ENCODE measurements around the gene MAP1LC3B.
A peak's percentile ranks its signal among the peaks of the same experiment; 100 is the strongest.

The MAP1LC3B gene

GRCh38 chr16:87416826-87417527 is 24.8 kb downstream of the MAP1LC3B start:
- TF ChIP-seq RAD21 (IDR thresholded peaks at IDR 0.05; ENCODE audit: low read depth) = peak; percentile 42; the same call in 1 of the 2 replicates
- TF ChIP-seq TEAD4 (IDR thresholded peaks at IDR 0.05) = no peak
- no peak for TF ChIP-seq NFIC (IDR thresholded peaks at IDR 0.05)
- TF ChIP-seq ZBTB7A (IDR thresholded peaks at IDR 0.05; ENCODE audit: low read depth) = no peak
- TF ChIP-seq CREB1 (IDR thresholded peaks at IDR 0.05; ENCODE audit: low read depth) = no peak
- no peak for TF ChIP-seq EP300 (IDR thresholded peaks at IDR 0.05; ENCODE audit: borderline replicate concordance)

GRCh38 chr16:87417528-87417910 is 25.4 kb downstream of the MAP1LC3B start:
- TF ChIP-seq CREB1 (IDR thresholded peaks at IDR 0.05; ENCODE audit: low read depth) (no peak), REST (IDR thresholded peaks at IDR 0.05; ENCODE audit: low read depth) (peak; percentile 31; the same call in 1 of the 2 replicates)

GRCh38 chr16:87418216-87418615 is 26.1 kb downstream of the MAP1LC3B start:
- TF ChIP-seq EP300 (IDR thresholded peaks at IDR 0.05; ENCODE audit: borderline replicate concordance) = no peak
- no peak for TF ChIP-seq RAD21 (IDR thresholded peaks at IDR 0.05; ENCODE audit: low read depth)
- no peak for TF ChIP-seq EGR1 (IDR thresholded peaks at IDR 0.05)
- TF ChIP-seq CREB1 (IDR thresholded peaks at IDR 0.05; ENCODE audit: low read depth) = no peak

GRCh38 chr16:87418644-87419043 is 26.5 kb downstream of the MAP1LC3B start:
- TF ChIP-seq REST (IDR thresholded peaks at IDR 0.05; ENCODE audit: low read depth) (no peak), TEAD4 (IDR thresholded peaks at IDR 0.05) (no peak), FOXM1 (IDR thresholded peaks at IDR 0.05; ENCODE audit: borderline replicate concordance, low read depth) (no peak), EGR1 (IDR thresholded peaks at IDR 0.05) (no peak)

- TF ChIP-seq TEAD4 (IDR thresholded peaks at IDR 0.05) = no peak
These were observed 28.2 kb downstream of the MAP1LC3B start for GRCh38 chr16:87420026-87421002.

GRCh38 chr16:87421003-87421912 is 29.1 kb downstream of the MAP1LC3B start:
- no peak for TF ChIP-seq CEBPB (IDR thresholded peaks at IDR 0.05)
- no peak for TF ChIP-seq USF1 (IDR thresholded peaks at IDR 0.05)
- TF ChIP-seq EP300 (IDR thresholded peaks at IDR 0.05; ENCODE audit: borderline replicate concordance) = no peak
- TF ChIP-seq TEAD4 (IDR thresholded peaks at IDR 0.05) = no peak
- TF ChIP-seq FOXM1 (IDR thresholded peaks at IDR 0.05; ENCODE audit: borderline replicate concordance, low read depth) = no peak
- TF ChIP-seq ZBTB7A (IDR thresholded peaks at IDR 0.05; ENCODE audit: low read depth) = no peak
- TF ChIP-seq CREB1 (IDR thresholded peaks at IDR 0.05; ENCODE audit: low read depth) = no peak
- TF ChIP-seq MAX (IDR thresholded peaks at IDR 0.05) = no peak
- no peak for TF ChIP-seq YY1 (IDR thresholded peaks at IDR 0.05; ENCODE audit: low read depth)
- TF ChIP-seq TAF1 (IDR thresholded peaks at IDR 0.05; ENCODE audit: low read depth) = no peak
- TF ChIP-seq EGR1 (IDR thresholded peaks at IDR 0.05) = no peak
- TF ChIP-seq NFIC (IDR thresholded peaks at IDR 0.05) = no peak
- no peak for TF ChIP-seq REST (IDR thresholded peaks at IDR 0.05; ENCODE audit: low read depth)
- TF ChIP-seq RAD21 (IDR thresholded peaks at IDR 0.05; ENCODE audit: low read depth) = no peak
- TF ChIP-seq TCF12 (IDR thresholded peaks at IDR 0.05; ENCODE audit: low read depth) = no peak

All from Ishikawa (cell line).